Measurements from ENCODE around the gene TET2.

GRCh38 chr4:105158837-105159236, 12.2 kb downstream of the TET2 start:
- TF ChIP-seq BHLHE40 (IDR thresholded peaks at IDR 0.05; ENCODE audit: low read depth, low read length) (peak; percentile 82; the same call in 1 of the 2 replicates), RAD21 (IDR thresholded peaks at IDR 0.05; ENCODE audit: low read length) (no peak), CTCF (conservative IDR thresholded peaks at IDR 0.05; ENCODE audit: low read depth, low read length) (no peak), POLR2A (IDR thresholded peaks at IDR 0.05; ENCODE audit: low read depth, low read length) (no peak)
